GM13977 (cell line): ENCODE results near the gene LZTR1.
"Not testable (repeated sequence)": the region's sequence is repeated elsewhere in the genome, so short reads cannot be mapped to it uniquely, and the experiment has no call there.

Experiments
- DNase-seq: peaks from one replicate; pipeline ENCODE4 v3.0.0; 2012; ENCODE audit warnings: low spot score
- CTCF ChIP-seq: IDR thresholded peaks from 2 replicates; pipeline ENCODE4 v1.5.1; 2012; ENCODE audit warnings: mild to moderate bottlenecking, control low read depth; ENCODE audit not compliant: insufficient read depth; ENCODE audit errors: extremely low read depth, missing control alignments
- in situ Hi-C: fragments of 300-500 bp; cut with MboI; formaldehyde crosslinking; loops from one replicate; pipeline ENCODE4 v1.12.0; 2022; ENCODE audit warnings: low sequenced_read_pairs, low pct_unique_long_range_greater_than_20kb, mixed read lengths, inconsistent platforms; ENCODE audit not compliant: unreplicated experiment

Gene LZTR1

GRCh38 chr22:21047730-21048129 lies 65.6 kb downstream of the LZTR1 start:
- no peak for TF ChIP-seq CTCF
- no peak for DNase-seq
- in situ Hi-C loops: no loop called here

GRCh38 chr22:21048448-21048847 lies 66.4 kb downstream of the LZTR1 start:
- DNase-seq, in situ Hi-C loops: not testable (repeated sequence)
